GM23338 (cell line): ENCODE results near the gene MGAT3. TPM values are rescaled to one million over a fixed set of nuclear protein-coding genes. Genes with fewer than 3 reads are reported as not detected.

Experiments used
- ATAC-seq: fragments of 200-7000 bp; cut with Tn5 transposase; 3 replicates; pipeline ENCODE4 v1.9.1; 2020
- DNase-seq: peaks from one replicate; pipeline ENCODE4 v3.0.0-alpha.2; 2015; ENCODE audit warnings: low spot score
- H2AFZ ChIP-seq: fragments of 200-600 bp; sonication (generic); 2 replicates; pipeline ENCODE4 v1.8.0; 2016; ENCODE audit warnings: antibody characterized with exemption, mild to moderate bottlenecking, moderate library complexity
- H3F3A ChIP-seq: fragments of 200-600 bp; sonication (generic); replicated peaks from 2 replicates; pipeline ENCODE4 v1.8.0; 2017; ENCODE audit warnings: antibody characterized with exemption, mixed run types, low read depth
- H3K27ac ChIP-seq: fragments of 200-600 bp; sonication (generic); 2 replicates; pipeline ENCODE4 v1.6.1; 2016; ENCODE audit warnings: low read depth
- H3K27me3 ChIP-seq: fragments of 200-600 bp; sonication (generic); 2 replicates; pipeline ENCODE4 v1.8.0; 2016; ENCODE audit warnings: mild to moderate bottlenecking, mixed run types, moderate library complexity; ENCODE audit not compliant: insufficient read depth
- H3K36me3 ChIP-seq: fragments of 200-600 bp; sonication (generic); 2 replicates; pipeline ENCODE4 v1.8.0; 2016; ENCODE audit warnings: mild to moderate bottlenecking; ENCODE audit not compliant: insufficient read depth
- H3K4me1 ChIP-seq: fragments of 200-600 bp; sonication (generic); 2 replicates; pipeline ENCODE4 v1.8.0; 2016; ENCODE audit warnings: mild to moderate bottlenecking, moderate library complexity; ENCODE audit not compliant: insufficient read depth
- H3K4me2 ChIP-seq: fragments of 200-600 bp; sonication (generic); 2 replicates; pipeline ENCODE4 v1.7.1; 2017; ENCODE audit warnings: mixed run types
- H3K4me3 ChIP-seq: fragments of 200-600 bp; sonication (generic); 2 replicates; pipeline ENCODE4 v1.6.1; 2016; ENCODE audit warnings: mixed run types
- H3K79me2 ChIP-seq: fragments of 200-600 bp; sonication (generic); replicated peaks from 2 replicates; pipeline ENCODE4 v1.8.0; 2017; ENCODE audit warnings: mild to moderate bottlenecking; ENCODE audit not compliant: insufficient read depth
- H3K9me2 ChIP-seq: fragments of 200-600 bp; sonication (generic); 2 replicates; pipeline ENCODE4 v1.8.0; 2017; ENCODE audit not compliant: insufficient read depth
- H4K20me1 ChIP-seq: fragments of 200-600 bp; sonication (generic); replicated peaks from 2 replicates; pipeline ENCODE4 v1.8.0; 2017; ENCODE audit warnings: mild to moderate bottlenecking; ENCODE audit not compliant: insufficient read depth
- H3K27ac Mint-ChIP-seq: 2 replicates; pipeline ENCODE4 v1.8.0; 2020; ENCODE audit warnings: inconsistent platforms, mild to moderate bottlenecking, moderate library complexity, mixed read lengths
- H3K27me3 Mint-ChIP-seq: 3 replicates; pipeline ENCODE4 v1.8.0; 2022; ENCODE audit warnings: low read depth, mild to moderate bottlenecking, moderate library complexity, mixed read lengths, inconsistent platforms; ENCODE audit not compliant: insufficient read depth, poor library complexity
- H3K36me3 Mint-ChIP-seq: 3 replicates; pipeline ENCODE4 v1.8.0; 2021; ENCODE audit warnings: low read depth, mild to moderate bottlenecking, inconsistent platforms, moderate library complexity, mixed read lengths
- H3K4me1 Mint-ChIP-seq: 3 replicates; pipeline ENCODE4 v1.8.0; 2020; ENCODE audit warnings: mild to moderate bottlenecking, inconsistent platforms, mixed read lengths
- H3K4me3 Mint-ChIP-seq: 3 replicates; pipeline ENCODE4 v1.8.0; 2021; ENCODE audit warnings: moderate library complexity, mild to moderate bottlenecking, inconsistent platforms, mixed read lengths
- H3K9me3 Mint-ChIP-seq: 3 replicates; pipeline ENCODE4 v1.8.0; 2020; ENCODE audit warnings: moderate library complexity, mild to moderate bottlenecking, inconsistent platforms, mixed read lengths
- CREB1 ChIP-seq: fragments of 250-450 bp; sonication (Bioruptor Pico); IDR thresholded peaks from 2 replicates; pipeline ENCODE4 v1.5.0; 2020; ENCODE audit warnings: low read depth, mild to moderate bottlenecking, moderate library complexity
- ETS1 ChIP-seq: IDR thresholded peaks from 2 replicates; pipeline ENCODE4 v1.6.1; 2016; ENCODE audit warnings: antibody characterized with exemption
- EZH2phosphoT487 ChIP-seq: fragments of 200-600 bp; sonication (generic); IDR thresholded peaks from one replicate; pipeline ENCODE4 v1.8.1; 2018; ENCODE audit warnings: antibody characterized with exemption; ENCODE audit not compliant: unreplicated experiment
- NANOG ChIP-seq: IDR thresholded peaks from 2 replicates; pipeline ENCODE4 v1.6.1; 2016; ENCODE audit warnings: antibody characterized with exemption, borderline replicate concordance
- POLR2AphosphoS5 ChIP-seq: IDR thresholded peaks from 2 replicates; pipeline ENCODE4 v1.6.1; 2016; ENCODE audit warnings: antibody characterized with exemption, low read depth
- STAT1 ChIP-seq: IDR thresholded peaks from one replicate; pipeline ENCODE4 v1.6.1; 2016; ENCODE audit warnings: antibody characterized with exemption; ENCODE audit not compliant: unreplicated experiment
- ZNF114 ChIP-seq: fragments of 250-450 bp; sonication (Bioruptor Pico); IDR thresholded peaks from 2 replicates; pipeline ENCODE4 v1.5.0; 2020; ENCODE audit warnings: mild to moderate bottlenecking, moderate library complexity
- ZNF331 ChIP-seq: fragments of 250-450 bp; sonication (Bioruptor Pico); IDR thresholded peaks from 2 replicates; pipeline ENCODE4 v1.5.0; 2020; ENCODE audit warnings: low read depth, mild to moderate bottlenecking, moderate library complexity
- ZNF462 ChIP-seq: fragments of 250-450 bp; sonication (Bioruptor Pico); IDR thresholded peaks from 2 replicates; pipeline ENCODE4 v1.5.0; 2020; ENCODE audit warnings: mild to moderate bottlenecking, moderate library complexity
- polyA plus RNA-seq: library from polyadenylated mRNA; unstranded; fragments of >200 nt; fragmentation: Nextera tagmentation; extraction: Ambion mirVana; gene quantifications from 2 replicates; pipeline ENCODE4 v1.2.1, GENCODE V29; 2016
- total RNA-seq: library from RNA; depleted of rRNA; stranded (reverse); fragments of >200 nt; shearing (Covaris generic); gene quantifications from 2 replicates; pipeline ENCODE4 v1.2.3, GENCODE V29; 2014
- TF ChIP-seq, protein P1 (sequence below): IDR thresholded peaks from one replicate; pipeline ENCODE4 v1.6.1; 2018; ENCODE audit warnings: antibody characterized with exemption; ENCODE audit not compliant: unreplicated experiment
- TF ChIP-seq, protein P2 (sequence below), 2 experiments: fragments of 200-600 bp in 1 of 2; sonication (generic) in 1 of 2; conservative IDR thresholded peaks; 2 replicates each; pipeline versions ENCODE4 v1.5.1 to v1.6.1; 2016 to 2017; ENCODE audit warnings: antibody characterized with exemption in 2 of 2, low read depth in 2 of 2, mild to moderate bottlenecking in 2 of 2, moderate library complexity in 1 of 2

Gene MGAT3
- total and polyA plus RNA-seq, 2 experiments from 2014 or later, result 1.7 to 10.2 TPM

DNA sequence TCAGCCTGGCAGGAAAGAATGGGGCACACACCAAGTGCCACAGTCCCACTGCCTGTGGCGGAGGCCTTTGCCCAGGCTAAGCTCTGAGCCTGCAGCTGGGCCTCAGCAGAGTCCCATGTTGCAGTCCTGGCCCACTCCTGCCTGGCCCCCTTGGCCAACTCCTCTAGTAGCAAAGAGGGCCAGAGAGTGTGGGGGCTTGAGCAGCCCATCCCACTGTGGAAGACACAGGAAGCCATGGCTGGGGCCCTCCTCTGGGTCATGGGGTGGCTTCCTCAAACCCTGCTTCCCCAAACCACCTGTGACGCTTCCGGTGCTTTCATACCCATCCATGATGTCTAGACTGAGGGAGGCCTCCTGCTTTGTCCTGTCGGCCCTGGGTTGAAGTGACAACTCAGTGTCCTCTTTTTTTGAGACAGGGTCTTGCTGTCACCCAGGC is 69.9 kb downstream of the MGAT3 start (continued):
- TF ChIP-seq, protein P1, sequence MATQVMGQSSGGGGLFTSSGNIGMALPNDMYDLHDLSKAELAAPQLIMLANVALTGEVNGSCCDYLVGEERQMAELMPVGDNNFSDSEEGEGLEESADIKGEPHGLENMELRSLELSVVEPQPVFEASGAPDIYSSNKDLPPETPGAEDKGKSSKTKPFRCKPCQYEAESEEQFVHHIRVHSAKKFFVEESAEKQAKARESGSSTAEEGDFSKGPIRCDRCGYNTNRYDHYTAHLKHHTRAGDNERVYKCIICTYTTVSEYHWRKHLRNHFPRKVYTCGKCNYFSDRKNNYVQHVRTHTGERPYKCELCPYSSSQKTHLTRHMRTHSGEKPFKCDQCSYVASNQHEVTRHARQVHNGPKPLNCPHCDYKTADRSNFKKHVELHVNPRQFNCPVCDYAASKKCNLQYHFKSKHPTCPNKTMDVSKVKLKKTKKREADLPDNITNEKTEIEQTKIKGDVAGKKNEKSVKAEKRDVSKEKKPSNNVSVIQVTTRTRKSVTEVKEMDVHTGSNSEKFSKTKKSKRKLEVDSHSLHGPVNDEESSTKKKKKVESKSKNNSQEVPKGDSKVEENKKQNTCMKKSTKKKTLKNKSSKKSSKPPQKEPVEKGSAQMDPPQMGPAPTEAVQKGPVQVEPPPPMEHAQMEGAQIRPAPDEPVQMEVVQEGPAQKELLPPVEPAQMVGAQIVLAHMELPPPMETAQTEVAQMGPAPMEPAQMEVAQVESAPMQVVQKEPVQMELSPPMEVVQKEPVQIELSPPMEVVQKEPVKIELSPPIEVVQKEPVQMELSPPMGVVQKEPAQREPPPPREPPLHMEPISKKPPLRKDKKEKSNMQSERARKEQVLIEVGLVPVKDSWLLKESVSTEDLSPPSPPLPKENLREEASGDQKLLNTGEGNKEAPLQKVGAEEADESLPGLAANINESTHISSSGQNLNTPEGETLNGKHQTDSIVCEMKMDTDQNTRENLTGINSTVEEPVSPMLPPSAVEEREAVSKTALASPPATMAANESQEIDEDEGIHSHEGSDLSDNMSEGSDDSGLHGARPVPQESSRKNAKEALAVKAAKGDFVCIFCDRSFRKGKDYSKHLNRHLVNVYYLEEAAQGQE, result no peak
- TF ChIP-seq EZH2phosphoT487 (no peak), ZNF114 (no peak), ZNF331 (no peak), NANOG (no peak)
- TF ChIP-seq, protein P2, sequence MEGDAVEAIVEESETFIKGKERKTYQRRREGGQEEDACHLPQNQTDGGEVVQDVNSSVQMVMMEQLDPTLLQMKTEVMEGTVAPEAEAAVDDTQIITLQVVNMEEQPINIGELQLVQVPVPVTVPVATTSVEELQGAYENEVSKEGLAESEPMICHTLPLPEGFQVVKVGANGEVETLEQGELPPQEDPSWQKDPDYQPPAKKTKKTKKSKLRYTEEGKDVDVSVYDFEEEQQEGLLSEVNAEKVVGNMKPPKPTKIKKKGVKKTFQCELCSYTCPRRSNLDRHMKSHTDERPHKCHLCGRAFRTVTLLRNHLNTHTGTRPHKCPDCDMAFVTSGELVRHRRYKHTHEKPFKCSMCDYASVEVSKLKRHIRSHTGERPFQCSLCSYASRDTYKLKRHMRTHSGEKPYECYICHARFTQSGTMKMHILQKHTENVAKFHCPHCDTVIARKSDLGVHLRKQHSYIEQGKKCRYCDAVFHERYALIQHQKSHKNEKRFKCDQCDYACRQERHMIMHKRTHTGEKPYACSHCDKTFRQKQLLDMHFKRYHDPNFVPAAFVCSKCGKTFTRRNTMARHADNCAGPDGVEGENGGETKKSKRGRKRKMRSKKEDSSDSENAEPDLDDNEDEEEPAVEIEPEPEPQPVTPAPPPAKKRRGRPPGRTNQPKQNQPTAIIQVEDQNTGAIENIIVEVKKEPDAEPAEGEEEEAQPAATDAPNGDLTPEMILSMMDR (conservative IDR thresholded peaks at IDR 0.05; ENCODE audit: low read depth in 2 of 2), result no peak

DNA sequence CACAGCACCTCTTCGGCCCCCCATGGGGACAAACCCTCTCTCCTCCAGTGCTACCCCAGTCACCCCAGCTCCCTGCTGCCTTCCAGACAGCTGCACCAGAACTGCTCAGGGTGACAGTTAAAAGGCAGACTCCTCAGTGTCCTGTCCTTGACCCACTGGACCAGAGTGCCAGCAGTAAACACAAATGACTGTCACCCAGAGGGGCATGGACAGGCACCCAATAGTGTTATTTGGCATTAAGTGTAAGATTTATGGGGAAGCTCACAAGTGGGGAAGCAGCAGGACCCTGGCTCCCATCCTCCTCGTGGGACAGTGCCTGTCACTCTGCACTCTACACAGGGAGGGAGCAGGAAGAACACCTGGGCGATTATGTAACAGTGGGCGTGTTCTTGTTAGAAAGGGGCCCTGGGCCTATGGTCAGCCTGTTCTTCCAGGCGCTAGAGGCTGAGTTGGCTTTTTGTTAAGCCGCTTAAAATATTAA is 70.7 kb downstream of the MGAT3 start:
- Histone ChIP-seq H4K20me1 (peaks cover 41% of the 10 kb centered on the region), H3K4me1 (peaks cover 38% of the 10 kb centered on the region), H3K4me2 (no peak overlapping the region; the same call in 1 of the 2 replicates), H3K36me3 (peaks cover 16% of the 10 kb centered on the region), H3K79me2 (peaks cover 26% of the 10 kb centered on the region), H3K4me3 (no peak overlapping the region), H3K27me3 (no peaks in the 10 kb centered on the region), H2AFZ (no peak overlapping the region), H3K9me2 (no peaks in the 10 kb centered on the region), H3K27ac (0 out of 2 replicates have a peak overlapping the region, but pooled peaks have one; percentile 14), H3F3A (peaks cover 59% of the 10 kb centered on the region)
- Mint-ChIP-seq H3K36me3 (peaks cover 68% of the 10 kb centered on the region), H3K27me3 (peaks cover 41% of the 10 kb centered on the region), H3K4me1 (peaks cover 57% of the 10 kb centered on the region), H3K4me3 (no peak overlapping the region), H3K9me3 (peaks cover 2% of the 10 kb centered on the region; the same call in 2 of the 3 replicates), H3K27ac (no peak overlapping the region)
- no peak for ATAC-seq
- peak; percentile 51 for DNase-seq
- TF ChIP-seq STAT1 (no peak), POLR2AphosphoS5 (no peak), ZNF462 (no peak), NANOG (no peak), ETS1 (no peak), CREB1 (CRISPR knock-in tag) (no peak), ZNF114 (no peak)
